Measurements from ENCODE around the gene ABRACL.

DNA sequence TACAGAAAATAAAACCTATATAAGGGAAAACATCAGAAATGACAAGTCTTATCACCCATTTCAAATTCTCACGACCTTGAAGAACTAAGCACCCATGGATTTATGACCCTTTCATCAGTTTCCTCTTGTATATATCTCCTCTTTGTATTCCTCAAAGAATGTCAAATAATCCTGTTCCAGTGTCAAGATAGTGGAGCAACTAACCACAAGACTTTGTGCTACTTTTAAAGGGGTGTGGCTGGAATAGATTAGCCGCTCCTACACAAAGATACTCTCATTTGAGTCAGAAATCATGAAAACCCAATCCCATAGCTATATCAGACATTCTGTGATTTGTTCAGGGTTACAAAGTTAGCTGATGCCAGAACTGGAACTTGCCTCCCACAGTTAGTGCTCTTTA, 47.1 kb upstream of the ABRACL start:
- TF ChIP-seq SP1 (IDR thresholded peaks at IDR 0.05) (no peak), HDGF (IDR thresholded peaks at IDR 0.05; ENCODE audit: borderline replicate concordance) (no peak)

Data from HEK293T (cell line).